Calu3 (cell line): Measurements from ENCODE around the gene RSPH9. TPM values are rescaled to one million over a fixed set of nuclear protein-coding genes. Genes with fewer than 3 reads are reported as not detected.
A peak's percentile ranks its signal among the peaks of the same experiment; 100 is the strongest.

Source experiments
- BruUV-seq: library from RNA; stranded (reverse); fragments of 400-500 nt; replicated peaks from 2 replicates; lab custom pipeline; 2021; lab: Mats Ljungman, UMichigan
- CTCF ChIA-PET: fragments of 300-600 bp; sonication (Branson Sonifier 250); formaldehyde crosslinking; loops from one replicate; lab custom pipeline; 2022; ENCODE audit warnings: antibody characterized with exemption; lab: Charles Lee
- DNase-seq: peaks from one replicate; pipeline ENCODE4 v3.0.0; 2022
- H3K27ac Mint-ChIP-seq: one replicate; pipeline ENCODE4 v1.8.0; 2022; ENCODE audit warnings: mixed read lengths; ENCODE audit not compliant: unreplicated experiment
- H3K27me3 Mint-ChIP-seq: one replicate; pipeline ENCODE4 v1.8.0; 2022; ENCODE audit warnings: mixed read lengths; ENCODE audit not compliant: unreplicated experiment
- H3K36me3 Mint-ChIP-seq: one replicate; pipeline ENCODE4 v1.8.0; 2022; ENCODE audit warnings: mild to moderate bottlenecking, moderate library complexity, mixed read lengths; ENCODE audit not compliant: insufficient read depth, unreplicated experiment
- H3K4me1 Mint-ChIP-seq: one replicate; pipeline ENCODE4 v1.8.0; 2022; ENCODE audit warnings: mild to moderate bottlenecking, low read depth, mixed read lengths; ENCODE audit not compliant: unreplicated experiment
- H3K4me3 Mint-ChIP-seq: one replicate; pipeline ENCODE4 v1.8.0; 2022; ENCODE audit warnings: mild to moderate bottlenecking, low read depth, moderate library complexity, mixed read lengths; ENCODE audit not compliant: unreplicated experiment
- H3K9me3 Mint-ChIP-seq: one replicate; pipeline ENCODE4 v1.8.0; 2022; ENCODE audit warnings: low read depth, mixed read lengths; ENCODE audit not compliant: unreplicated experiment
- CTCF ChIP-seq: fragments of 200-600 bp; IDR thresholded peaks from one replicate; pipeline ENCODE4 v1.8.0; 2022; ENCODE audit warnings: antibody characterized with exemption; ENCODE audit not compliant: unreplicated experiment
- intact Hi-C: fragments of 100-400 bp; cut with micrococcal nuclease; formaldehyde crosslinking; loops from one replicate; pipeline ENCODE4 v1.10.0; 2022; ENCODE audit not compliant: unreplicated experiment
- total RNA-seq: library from RNA; stranded (reverse); gene quantifications from 2 replicates; pipeline ENCODE4 v1.2.3, GENCODE V29; 2022

The RSPH9 gene
- total RNA-seq, 1 experiment from 2014 or later, result 0.19 TPM

- Mint-ChIP-seq H3K4me3 (peak overlapping the region; percentile 43), H3K4me1 (peaks cover 40% of the 10 kb centered on the region)
- CTCF ChIA-PET, result interaction anchor here (0.7 to 6.2 kb wide), 16 partner anchors 18 to 1903 kb away, joined by 3 to 47 read pairs (median 5); partner anchors contain the start of gene VEGFA
Observed at GRCh38 chr6:43668151-43669028, 23.6 kb downstream of the RSPH9 start.

GRCh38 chr6:43669050-43669921 is 24.4 kb downstream of the RSPH9 start:
- no peak overlapping the region for H3K4me3 Mint-ChIP-seq
- CTCF ChIA-PET, result interaction anchor here (0.6 to 6.2 kb wide), 12 partner anchors 26 to 410 kb away, joined by 3 to 47 read pairs (median 4); partner anchors contain the start of genes GTPBP2 and VEGFA
- no peaks in the 10 kb centered on the region for H3K9me3 Mint-ChIP-seq
- intact Hi-C loops, result loop anchor here (5.0 kb wide), 3 partner anchors 33 to 333 kb away; no protein-coding TSS in a partner anchor
- H3K27ac Mint-ChIP-seq, result peak overlapping the region; percentile 80
- no TSS peak for BruUV-seq
- peaks cover 77% of the 10 kb centered on the region for H3K36me3 Mint-ChIP-seq
- no peak for TF ChIP-seq CTCF
- peaks cover 40% of the 10 kb centered on the region for H3K4me1 Mint-ChIP-seq
- DNase-seq, result peak; percentile 29
- no peaks in the 10 kb centered on the region for H3K27me3 Mint-ChIP-seq

More at GRCh38 chr6:43668151-43669028, 23.6 kb downstream of the RSPH9 start:
- H3K36me3 Mint-ChIP-seq, result peaks cover 68% of the 10 kb centered on the region
- no peaks in the 10 kb centered on the region for H3K9me3 Mint-ChIP-seq
- intact Hi-C loops, result loop anchor here (5.0 kb wide), 3 partner anchors 34 to 334 kb away; no protein-coding TSS in a partner anchor
- H3K27me3 Mint-ChIP-seq, result no peaks in the 10 kb centered on the region
- TF ChIP-seq CTCF, result peak; percentile 85
- peak; percentile 87 for DNase-seq
- no TSS peak for BruUV-seq
- H3K27ac Mint-ChIP-seq, result peak overlapping the region; percentile 80

GRCh38 chr6:43669922-43670622 is 25.2 kb downstream of the RSPH9 start:
- no TSS peak for BruUV-seq
- Mint-ChIP-seq H3K4me1 (peaks cover 37% of the 10 kb centered on the region), H3K4me3 (no peak overlapping the region), H3K36me3 (peaks cover 85% of the 10 kb centered on the region), H3K9me3 (no peaks in the 10 kb centered on the region), H3K27ac (no peak overlapping the region), H3K27me3 (no peaks in the 10 kb centered on the region)
- no peak for DNase-seq
- TF ChIP-seq CTCF, result no peak
- intact Hi-C loops, result loop anchor here (5.0 kb wide), 3 partner anchors 32 to 332 kb away; no protein-coding TSS in a partner anchor
- CTCF ChIA-PET, result interaction anchor here (0.6 to 6.2 kb wide), 11 partner anchors 25 to 410 kb away, joined by 3 to 47 read pairs (median 4); partner anchors contain the start of genes GTPBP2 and VEGFA
